Measurements from ENCODE around the gene DCUN1D1.

Gene DCUN1D1

DNA sequence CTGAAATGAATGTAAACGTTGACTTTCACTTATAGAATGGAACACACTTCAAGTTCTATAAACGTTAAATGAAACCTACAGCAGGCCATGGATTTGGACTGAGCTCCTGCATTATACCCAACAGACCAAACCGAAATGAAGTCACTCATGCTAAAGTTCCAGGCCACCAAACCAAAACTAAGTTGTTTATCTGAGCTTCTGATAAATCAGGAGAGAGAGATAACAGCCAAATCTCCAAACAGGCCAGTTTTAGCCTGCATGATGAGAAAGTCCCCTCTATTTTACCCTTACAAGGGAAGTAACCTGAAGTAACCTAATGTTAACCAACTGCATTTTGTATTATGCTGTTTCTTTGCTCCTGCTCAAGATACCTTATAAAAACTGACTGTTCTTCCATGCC, 44.5 kb downstream of the DCUN1D1 start:
- DNase-seq: no peak

GRCh38 chr3:182925944-182926337, 54.4 kb downstream of the DCUN1D1 start:
- no peak for DNase-seq

- DNase-seq: no peak
Measured at GRCh38 chr3:182925330-182925943, 54.9 kb downstream of the DCUN1D1 start.

DNA sequence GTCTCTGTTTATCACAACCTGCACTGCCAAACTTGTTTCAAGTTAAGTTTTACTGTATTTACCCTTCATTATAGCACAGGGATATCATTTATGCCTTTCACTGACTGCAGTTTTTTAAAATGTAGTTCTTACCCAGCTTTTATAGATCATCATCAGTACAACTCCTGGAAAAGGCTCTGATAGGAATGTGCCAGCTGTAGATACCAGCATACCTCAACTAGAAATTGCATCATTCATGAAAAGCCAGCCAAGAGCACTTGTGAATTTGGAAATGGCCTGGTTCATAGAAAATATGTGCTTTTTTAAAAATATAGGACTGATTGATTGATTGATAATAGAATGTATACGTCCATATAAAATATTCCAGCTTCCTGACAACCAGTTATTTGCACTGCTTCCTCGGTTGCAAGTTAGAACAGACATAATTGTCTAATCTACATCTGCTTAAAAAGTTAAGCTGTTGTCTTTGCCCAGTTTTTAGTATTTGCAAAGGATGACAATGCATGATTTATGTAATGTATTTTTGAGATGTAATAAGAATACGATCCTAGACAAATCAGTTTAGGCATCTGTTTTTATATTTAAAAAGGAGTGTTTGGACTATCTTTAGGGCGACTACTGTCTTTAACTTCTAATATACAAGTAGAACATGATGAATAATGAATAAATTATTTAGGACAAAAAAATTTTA, 58.5 kb downstream of the DCUN1D1 start:
- no peak for DNase-seq

- DNase-seq: no peak
Measured at GRCh38 chr3:182920515-182921084, 59.7 kb downstream of the DCUN1D1 start.

- DNase-seq: no peak
Measured at GRCh38 chr3:182919866-182920357, 60.4 kb downstream of the DCUN1D1 start.

GRCh38 chr3:182917134-182917533, 63.2 kb downstream of the DCUN1D1 start:
- DNase-seq: no peak

GRCh38 chr3:182914341-182914740, 66.0 kb downstream of the DCUN1D1 start:
- no peak for DNase-seq

- no peak for DNase-seq
Measured at GRCh38 chr3:182913889-182914288, 66.4 kb downstream of the DCUN1D1 start.

DNA sequence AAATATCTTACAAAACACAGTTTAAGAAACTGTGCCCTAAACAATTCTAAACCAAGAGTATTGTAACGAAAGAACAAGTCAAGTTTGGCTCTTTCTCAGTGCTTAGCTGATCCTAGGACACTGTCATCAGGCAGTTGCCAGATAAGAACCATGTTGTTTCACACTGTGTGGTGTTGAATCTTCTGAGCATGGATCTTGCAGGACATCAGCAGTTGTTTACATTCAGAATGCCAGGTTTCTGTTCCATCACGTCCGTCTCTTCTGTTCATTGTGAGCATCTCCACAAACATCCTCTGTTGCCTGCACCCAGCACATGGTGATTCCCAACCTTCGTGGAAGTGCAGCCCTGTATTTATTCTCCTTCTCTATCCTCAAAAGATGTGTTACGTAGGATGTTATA, 67.9 kb downstream of the DCUN1D1 start:
- no peak for DNase-seq

GRCh38 chr3:182911782-182912111, 68.6 kb downstream of the DCUN1D1 start:
- DNase-seq: no peak

GRCh38 chr3:182910936-182911781, 69.2 kb downstream of the DCUN1D1 start:
- no peak for DNase-seq

- DNase-seq: no peak
Measured at GRCh38 chr3:182909318-182910040, 70.9 kb downstream of the DCUN1D1 start.

DNA sequence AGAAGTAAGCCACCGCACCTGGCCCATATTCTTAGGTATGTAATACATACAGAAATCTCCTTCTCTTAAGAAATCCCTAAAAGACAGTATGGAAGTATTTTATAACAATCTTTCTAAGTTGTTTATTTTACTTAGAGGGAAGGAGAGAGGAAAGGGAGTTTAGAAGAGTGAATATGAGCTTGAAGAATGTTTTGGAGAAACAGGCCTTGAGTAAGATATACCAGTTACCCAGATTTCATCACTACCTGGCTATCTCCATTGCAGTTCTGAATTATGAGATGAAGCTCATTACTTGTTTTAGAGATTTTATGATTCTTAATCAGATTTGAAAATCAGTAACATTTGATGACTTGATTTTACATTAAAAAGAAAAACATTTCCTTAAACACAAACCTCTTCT, 71.9 kb downstream of the DCUN1D1 start:
- no peak for DNase-seq

DNA sequence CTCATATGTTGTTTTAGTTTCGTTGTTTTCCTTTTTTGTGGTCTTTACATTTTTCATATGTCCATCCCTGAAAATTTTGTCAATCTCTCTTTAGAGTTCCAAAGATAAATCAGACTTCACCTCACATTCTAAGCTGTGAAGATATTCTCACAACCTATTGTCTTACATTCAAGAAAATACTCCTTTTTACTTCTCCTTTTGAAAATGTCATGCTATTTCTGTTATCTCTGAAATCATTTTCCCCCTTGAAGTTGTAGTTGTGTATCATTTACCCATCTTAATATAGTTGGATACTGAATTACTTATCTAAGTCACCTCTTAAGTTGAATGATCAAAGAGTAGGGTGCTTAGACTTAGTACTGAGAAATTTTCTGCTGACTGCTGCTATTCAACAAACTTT, 74.3 kb downstream of the DCUN1D1 start:
- no peak for DNase-seq

DNA sequence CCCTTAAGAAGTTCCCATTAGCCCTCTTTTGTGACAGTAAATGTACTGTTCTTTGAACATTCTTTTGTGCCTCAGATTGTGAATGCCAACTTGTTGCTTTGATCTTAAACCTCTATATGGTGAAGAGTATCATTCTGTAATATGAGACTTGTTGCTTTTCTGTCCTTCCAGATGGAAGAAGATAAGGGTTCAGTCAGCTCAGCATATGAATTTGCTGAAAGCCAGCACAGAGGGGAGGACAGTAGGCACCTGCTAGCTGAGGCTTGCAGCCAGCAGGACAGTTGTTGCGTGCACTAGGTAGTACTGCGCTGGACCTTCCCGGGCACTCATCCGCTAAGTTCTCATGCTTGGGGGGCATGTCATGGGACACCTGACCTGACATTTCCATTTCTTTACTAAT, 74.7 kb downstream of the DCUN1D1 start:
- DNase-seq: no peak

DNA sequence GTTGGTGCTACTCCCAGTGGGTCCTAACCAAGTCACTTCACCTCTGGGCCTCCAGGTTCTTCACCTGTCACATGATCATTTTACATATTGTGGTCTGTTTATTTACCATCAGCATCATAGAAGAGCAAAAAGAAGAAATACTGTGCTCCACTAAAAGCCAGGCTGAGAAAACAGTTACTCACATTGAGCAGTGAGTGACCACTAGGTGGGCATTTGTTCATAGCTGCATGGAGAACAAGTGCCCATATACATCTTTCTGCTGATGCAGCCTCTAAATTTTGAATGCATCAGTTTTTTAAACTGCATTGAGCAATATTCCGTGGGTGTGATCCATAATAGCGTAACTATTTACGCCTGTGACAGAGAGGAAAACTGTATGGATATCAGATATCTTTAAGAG, 76.2 kb downstream of the DCUN1D1 start:
- no peak for DNase-seq

DNA sequence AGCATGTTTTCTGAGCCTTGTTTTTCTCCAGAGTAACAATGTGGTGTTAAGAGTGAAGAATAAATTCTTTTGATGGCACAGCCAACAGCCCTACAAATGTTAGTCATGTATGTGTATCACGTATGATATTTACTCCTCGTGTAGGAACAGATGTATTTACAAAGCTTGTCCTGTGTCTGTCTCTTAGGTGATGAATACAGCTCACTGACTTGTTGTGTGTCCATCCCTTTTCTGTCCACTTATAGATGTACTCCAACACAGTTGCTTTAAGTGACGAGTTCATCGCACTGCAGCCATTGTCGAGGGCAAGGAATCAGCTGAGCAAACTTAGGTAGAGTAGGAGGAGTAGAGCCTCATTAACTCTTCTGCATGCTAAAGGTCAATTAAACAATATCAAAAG, 78.1 kb downstream of the DCUN1D1 start:
- DNase-seq: no peak

DNA sequence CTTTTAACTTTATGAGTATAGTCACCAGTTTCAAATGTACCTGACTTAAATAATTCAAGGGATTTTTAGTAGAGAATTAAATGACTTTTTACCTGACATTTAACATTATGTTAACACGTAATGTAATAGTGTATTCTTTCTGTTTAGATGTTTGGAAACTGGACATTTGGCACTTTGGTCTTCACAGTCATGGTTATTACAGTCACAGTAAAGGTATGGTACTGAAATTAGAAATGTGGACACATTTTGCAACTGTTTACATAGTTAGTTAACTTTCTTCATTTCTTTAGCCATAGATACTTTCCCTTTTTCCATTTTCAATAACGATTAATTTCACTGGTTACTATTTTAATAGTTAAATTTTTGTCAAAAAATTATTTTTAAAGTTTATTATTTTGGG, 83.8 kb downstream of the DCUN1D1 start:
- no peak for DNase-seq

DNA sequence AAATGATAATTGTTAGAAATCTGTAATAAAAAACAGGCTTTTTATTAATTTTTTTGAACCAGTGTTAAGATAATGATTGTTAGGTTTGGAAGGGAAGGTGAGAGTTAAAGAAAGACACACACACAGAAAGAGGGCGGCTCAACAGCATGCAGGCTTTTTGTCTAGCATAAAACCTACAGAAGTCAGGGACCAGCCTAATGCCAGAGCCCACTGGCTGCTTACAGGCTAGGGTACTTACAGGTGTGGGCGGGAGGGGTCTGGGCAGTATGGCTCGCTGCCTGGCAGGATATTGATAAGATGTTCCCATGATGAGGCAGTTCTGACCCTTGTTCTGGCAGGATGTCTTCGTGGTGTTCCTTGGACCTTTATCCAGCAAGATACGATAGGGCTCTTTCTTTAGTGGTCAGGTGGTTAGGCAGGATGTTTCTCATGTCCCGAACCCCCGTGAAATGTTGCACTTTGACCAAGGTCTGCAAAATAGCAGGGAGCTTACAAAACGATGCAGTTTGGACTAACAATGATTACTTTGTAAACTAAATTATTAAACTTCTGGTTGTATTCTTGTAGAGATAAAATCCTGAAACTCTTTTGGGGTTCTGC, 84.7 kb downstream of the DCUN1D1 start:
- no peak for DNase-seq

GRCh38 chr3:182892226-182892625, 88.1 kb downstream of the DCUN1D1 start:
- no peak for DNase-seq

DNA sequence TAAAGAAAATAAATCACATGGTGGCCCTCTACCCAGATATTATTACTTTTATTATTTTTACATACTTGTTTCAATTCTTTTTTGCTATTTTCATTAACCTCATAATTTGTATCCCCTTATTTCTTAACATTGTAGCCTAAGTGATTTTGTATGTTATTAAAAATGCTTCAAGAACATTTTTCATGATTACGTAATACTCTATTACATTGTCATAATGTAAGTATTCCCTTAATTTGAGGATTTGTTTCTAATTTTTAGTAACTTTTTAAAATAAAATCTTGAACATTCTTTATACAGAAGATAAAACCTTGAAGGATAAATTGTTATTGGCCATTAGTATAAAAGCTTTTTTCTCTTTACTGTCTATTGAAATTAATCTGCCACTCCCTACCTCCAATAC, 89.0 kb downstream of the DCUN1D1 start:
- no peak for DNase-seq
